Stomach (tissue), 9 donors: Measurements from ENCODE around the gene L3MBTL4. TPM values are rescaled to one million over a fixed set of nuclear protein-coding genes. Genes with fewer than 3 reads are reported as not detected.
A peak's percentile ranks its signal among the peaks of the same experiment; 100 is the strongest.

Experiments
- DNase-seq, 2 donors: peaks; one replicate each; pipeline versions ENCODE4 v3.0.0 to v3.0.0-alpha.2; 2013 to 2019
- H3K27ac ChIP-seq, 5 donors: fragments of 200-600 bp in 4 of 5; sonication (generic) in 4 of 5; one replicate each; pipeline ENCODE4 v1.5.1; 2013 to 2019; ENCODE audit warnings: mild to moderate bottlenecking in 1 of 5, moderate library complexity in 1 of 5
- H3K27me3 ChIP-seq, 3 donors: fragments of 200-600 bp; sonication (generic); one replicate each; pipeline ENCODE4 v1.5.1; 2017 to 2019; ENCODE audit warnings: mixed run types in 1 of 3
- H3K36me3 ChIP-seq, 4 donors: fragments of 200-600 bp; sonication (generic); 1 replicate in 3 of 4; 2 replicates in 1 of 4; pipeline ENCODE4 v1.5.1; 2016 to 2019
- H3K4me1 ChIP-seq, 4 donors: fragments of 200-600 bp; sonication (generic); one replicate each; pipeline ENCODE4 v1.5.1; 2016 to 2019
- H3K4me3 ChIP-seq, 4 donors: fragments of 200-600 bp; sonication (generic) in 3 of 4; one replicate each; pipeline ENCODE4 v1.5.1; 2016 to 2019; ENCODE audit warnings: mild to moderate bottlenecking in 1 of 4
- H3K9me3 ChIP-seq, 4 donors: fragments of 200-600 bp; sonication (generic); one replicate each; pipeline ENCODE4 v1.5.1; 2016 to 2019
- CTCF ChIP-seq, 7 experiments: fragments of 450-650 bp in 4 of 7; fragments of 200-600 bp in 3 of 7; sonication (generic) in 3 of 7; IDR thresholded peaks; one replicate each; pipeline ENCODE4 v1.5.1; 2016 to 2019; ENCODE audit warnings: antibody characterized with exemption in 7 of 7, control low read depth in 2 of 7, mild to moderate bottlenecking in 1 of 7
- EP300 ChIP-seq: sonication (generic); formaldehyde crosslinking; IDR thresholded peaks from one replicate; pipeline ENCODE4 v1.6.1; 2017; ENCODE audit warnings: antibody characterized with exemption
- POLR2A ChIP-seq, 4 donors: fragments of 450-650 bp; IDR thresholded peaks; one replicate each; pipeline ENCODE4 v1.6.1; 2016; ENCODE audit warnings: antibody characterized with exemption in 4 of 4, control low read depth in 2 of 4, mild to moderate bottlenecking in 1 of 4, moderate library complexity in 1 of 4
- POLR2AphosphoS5 ChIP-seq, 3 donors: sonication (generic); formaldehyde crosslinking; IDR thresholded peaks; one replicate each; pipeline ENCODE4 v1.6.1; 2016; ENCODE audit warnings: antibody characterized with exemption in 3 of 3
- WGBS, 5 donors: extraction: QIAGEN DNeasy Blood & Tissue Kit in 3 of 5; methylation state at CpG; one replicate each; pipeline versions ENCODE4 v1.1.5 to v1.1.7; 2013 to 2018; 5-methylcytosine and 5-hydroxymethylcytosine counted together
- intact Hi-C: fragments of 100-400 bp; cut with DNase I; formaldehyde crosslinking; loops from one replicate; pipeline ENCODE4 v1.15.1; 2023; ENCODE audit warnings: low total_unique reads
- polyA plus RNA-seq, 3 donors: library from polyadenylated mRNA; stranded (reverse); fragments of 200-250 nt; gene quantifications; one replicate each; pipeline ENCODE4 v1.2.3, GENCODE V29; 2013
- total RNA-seq, 5 donors: library from RNA; depleted of rRNA; stranded (reverse); fragments of >200 nt; gene quantifications; one replicate each; pipeline versions ENCODE4 v1.1.0 to v1.2.3, GENCODE V29; 2014 to 2016
- donor health status: healthy with polysubstance abuse.
- donor health status: Bipolar disorder and iron deficiency.
- donor health status: healthy.

The L3MBTL4 gene
- total and polyA plus RNA-seq, 8 donors, result 1.9 to 23.3 (median 7.6) TPM

GRCh38 chr18:6434481-6434880 is 19.8 kb upstream of the L3MBTL4 start:
- no peak overlapping the region for H3K27ac ChIP-seq
- no peak overlapping the region for H3K4me3 ChIP-seq
- no peaks in the 10 kb centered on the region for H3K36me3 ChIP-seq
- H3K4me1 ChIP-seq, result no peaks in the 10 kb centered on the region
- 54 to 66% (median 61%) methylated on average over 5 of the region's 5 CpGs for WGBS, 5 donors
- TF ChIP-seq POLR2AphosphoS5 (IDR thresholded peaks at IDR 0.05), result no peak
- no peak for TF ChIP-seq POLR2A (IDR thresholded peaks at IDR 0.05)
- no peak for TF ChIP-seq CTCF (IDR thresholded peaks at IDR 0.05)
- TF ChIP-seq EP300, result no peak
- DNase-seq, result no peak
- intact Hi-C loops, result no loop called here
- H3K27me3 ChIP-seq, result no peaks in the 10 kb centered on the region
- H3K9me3 ChIP-seq, result no peaks in the 10 kb centered on the region

GRCh38 chr18:6431659-6432318 is 17.1 kb upstream of the L3MBTL4 start:
- no peak for DNase-seq
- Histone ChIP-seq H3K4me1 (no peaks in the 10 kb centered on the region), H3K36me3 (no peaks in the 10 kb centered on the region), H3K9me3 (no peaks in the 10 kb centered on the region), H3K27ac (no peak overlapping the region), H3K4me3 (no peak overlapping the region), H3K27me3 (no peaks in the 10 kb centered on the region)
- intact Hi-C loops, result no loop called here
- no peak for TF ChIP-seq POLR2AphosphoS5 (IDR thresholded peaks at IDR 0.05)
- no peak for TF ChIP-seq CTCF (IDR thresholded peaks at IDR 0.05)
- TF ChIP-seq EP300, result no peak
- no peak for TF ChIP-seq POLR2A (IDR thresholded peaks at IDR 0.05)
- 61 to 88% (median 69%) methylated on average over 19 of the region's 19 CpGs for WGBS, 5 donors

- no peak for DNase-seq
- no peak for TF ChIP-seq CTCF (IDR thresholded peaks at IDR 0.05)
- TF ChIP-seq EP300, result no peak
- TF ChIP-seq POLR2A (IDR thresholded peaks at IDR 0.05), result no peak
- no peak for TF ChIP-seq POLR2AphosphoS5 (IDR thresholded peaks at IDR 0.05)
- intact Hi-C loops, result no loop called here
- Histone ChIP-seq H3K9me3 (no peaks in the 10 kb centered on the region), H3K36me3 (no peaks in the 10 kb centered on the region), H3K27ac (no peak overlapping the region), H3K4me1 (no peaks in the 10 kb centered on the region), H3K4me3 (no peak overlapping the region), H3K27me3 (no peaks in the 10 kb centered on the region)
- 78 to 84% (median 83%) methylated on average over 3 of the region's 3 CpGs for WGBS, 5 donors
These were observed 14.2 kb upstream of the L3MBTL4 start for GRCh38 chr18:6428851-6429395.

- H3K27ac ChIP-seq, result no peak overlapping the region
- no peaks in the 10 kb centered on the region for H3K36me3 ChIP-seq
- DNase-seq, result peak in 1 of 2 donors; percentile 25
- intact Hi-C loops, result no loop called here
- H3K27me3 ChIP-seq, result no peaks in the 10 kb centered on the region
- H3K4me3 ChIP-seq, result no peak overlapping the region
- 46 to 82% (median 70%) methylated on average over 1 of the region's 1 CpG for WGBS, 5 donors
- no peak for TF ChIP-seq POLR2AphosphoS5 (IDR thresholded peaks at IDR 0.05)
- no peak for TF ChIP-seq POLR2A (IDR thresholded peaks at IDR 0.05)
- no peak for TF ChIP-seq EP300
- no peak for TF ChIP-seq CTCF (IDR thresholded peaks at IDR 0.05)
- no peaks in the 10 kb centered on the region for H3K9me3 ChIP-seq
- H3K4me1 ChIP-seq, result no peaks in the 10 kb centered on the region
These were observed 12.6 kb upstream of the L3MBTL4 start for GRCh38 chr18:6427286-6427685.
